GM18909 (cell line): Measurements from ENCODE around the gene TACR1.
A peak's percentile ranks its signal among the peaks of the same experiment; 100 is the strongest.
"Not testable (repeated sequence)": the region's sequence is repeated elsewhere in the genome, so short reads cannot be mapped to it uniquely, and the experiment has no call there.

Experiments
- ATAC-seq: cut with Tn5 transposase; IDR thresholded peaks from one replicate; pipeline ENCODE4 v1.9.1; 2021; ENCODE audit warnings: mild to moderate bottlenecking; ENCODE audit not compliant: unreplicated experiment, poor library complexity

The TACR1 gene

DNA sequence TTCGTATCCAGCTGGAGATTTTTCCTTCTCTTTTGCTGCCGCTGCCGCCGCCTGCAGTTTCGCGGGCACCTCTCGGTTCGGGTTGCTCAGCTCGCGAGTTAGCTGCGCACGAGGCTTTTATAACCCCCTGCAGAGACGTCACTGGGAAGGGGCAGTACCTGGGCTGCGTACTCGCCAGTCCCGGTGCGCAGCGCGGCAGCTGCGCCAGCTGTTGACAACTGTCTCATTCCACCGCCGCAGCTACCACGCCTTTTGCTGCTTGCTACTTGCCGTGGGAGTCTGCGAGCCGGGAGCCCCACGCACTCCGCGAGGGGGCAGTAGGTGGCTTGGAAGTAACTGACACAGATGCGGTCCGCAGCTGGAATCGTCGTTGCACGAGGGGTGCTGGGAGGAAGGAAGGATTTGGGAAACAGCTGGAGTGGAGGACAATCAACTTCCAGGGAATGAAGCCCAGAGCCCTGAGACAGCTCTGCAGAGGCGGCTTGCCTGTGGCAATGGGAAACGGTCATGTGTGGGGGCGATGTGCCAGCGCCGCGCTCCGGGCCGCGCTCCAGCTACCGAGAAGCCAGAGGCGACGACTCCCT lies at the start of gene TACR1:
TSS of gene TACR1 (minus strand) at position 93 of the 584 bp plus-strand sequence. CDS start 586 bp downstream, outside the sequence.
- peak; percentile 83 for ATAC-seq

DNA sequence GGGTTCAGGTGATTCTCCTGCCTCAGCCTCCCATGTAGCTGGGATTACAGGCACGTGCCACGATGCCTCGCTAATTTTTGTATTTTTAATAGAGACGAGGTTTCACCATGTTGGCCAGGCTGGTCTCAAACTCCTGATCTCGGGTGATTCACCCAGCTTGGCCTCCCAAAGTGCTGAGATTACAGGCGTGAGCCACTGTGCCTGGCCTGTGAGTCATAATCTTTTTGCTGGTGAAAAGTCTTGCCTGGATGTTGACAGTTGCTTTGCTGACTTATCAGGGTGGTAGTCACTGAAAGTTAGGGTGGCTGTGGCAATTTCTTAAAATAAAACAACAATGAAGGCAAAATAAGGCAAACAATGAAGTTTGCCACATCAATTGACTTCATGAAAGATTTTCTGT lies 49.3 kb upstream of the TACR1 start:
- ATAC-seq, result not testable (repeated sequence)

GRCh38 chr2:75246441-75247167 lies 47.3 kb upstream of the TACR1 start:
- no peak for ATAC-seq

- ATAC-seq, result no peak
These were observed 43.9 kb upstream of the TACR1 start for GRCh38 chr2:75243219-75243618.

GRCh38 chr2:75241696-75242095 lies 42.4 kb upstream of the TACR1 start:
- ATAC-seq, result no peak

GRCh38 chr2:75238670-75239330 lies 39.5 kb upstream of the TACR1 start:
- no peak for ATAC-seq

- ATAC-seq, result no peak
These were observed 38.0 kb upstream of the TACR1 start for GRCh38 chr2:75237296-75237695.

GRCh38 chr2:75233965-75234364 lies 34.6 kb upstream of the TACR1 start:
- no peak for ATAC-seq

DNA sequence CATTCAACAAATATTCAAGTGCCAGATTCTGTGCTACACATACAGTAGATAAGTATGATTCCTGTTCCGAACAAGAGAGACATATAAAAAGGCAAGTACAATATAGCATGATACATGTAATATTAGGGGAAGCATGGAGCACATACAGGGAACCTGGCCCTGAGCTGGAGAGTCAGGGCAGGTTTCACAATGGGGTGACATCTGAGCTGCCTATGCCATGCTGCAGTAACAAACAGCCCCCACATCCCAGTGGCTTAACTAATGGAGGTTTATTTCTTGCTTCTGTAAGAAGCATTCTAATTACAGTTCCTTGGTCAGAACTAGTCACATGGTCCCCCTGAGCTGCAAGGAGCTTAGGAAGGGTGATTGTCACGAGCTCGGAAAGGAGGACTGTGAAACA lies 27.3 kb upstream of the TACR1 start:
- ATAC-seq, result no peak

GRCh38 chr2:75226099-75226498 lies 26.8 kb upstream of the TACR1 start:
- no peak for ATAC-seq

GRCh38 chr2:75224636-75225094 lies 25.3 kb upstream of the TACR1 start:
- no peak for ATAC-seq

- no peak for ATAC-seq
These were observed 23.2 kb upstream of the TACR1 start for GRCh38 chr2:75222527-75222926.

DNA sequence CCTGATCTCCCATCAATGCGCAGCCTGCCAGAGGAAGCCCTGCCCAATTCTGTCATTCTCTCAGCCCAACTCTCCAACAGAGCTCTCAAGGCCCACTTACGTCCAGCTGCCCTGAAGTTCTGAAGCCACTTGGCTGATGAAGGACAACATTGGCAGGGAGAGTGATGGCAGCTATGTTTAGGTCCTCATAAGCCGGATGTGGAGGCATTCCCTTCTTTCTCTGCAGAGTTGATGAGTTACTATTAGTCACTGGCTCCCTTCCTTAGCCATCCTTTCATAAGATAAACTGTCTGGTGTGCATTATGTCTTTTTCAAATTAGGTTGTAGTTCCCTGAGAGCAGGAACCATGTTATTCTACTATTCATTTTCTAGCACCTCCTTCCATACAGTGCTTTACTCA lies 22.5 kb upstream of the TACR1 start:
- no peak for ATAC-seq

GRCh38 chr2:75219213-75219612 lies 19.9 kb upstream of the TACR1 start:
- not testable (repeated sequence) for ATAC-seq

DNA sequence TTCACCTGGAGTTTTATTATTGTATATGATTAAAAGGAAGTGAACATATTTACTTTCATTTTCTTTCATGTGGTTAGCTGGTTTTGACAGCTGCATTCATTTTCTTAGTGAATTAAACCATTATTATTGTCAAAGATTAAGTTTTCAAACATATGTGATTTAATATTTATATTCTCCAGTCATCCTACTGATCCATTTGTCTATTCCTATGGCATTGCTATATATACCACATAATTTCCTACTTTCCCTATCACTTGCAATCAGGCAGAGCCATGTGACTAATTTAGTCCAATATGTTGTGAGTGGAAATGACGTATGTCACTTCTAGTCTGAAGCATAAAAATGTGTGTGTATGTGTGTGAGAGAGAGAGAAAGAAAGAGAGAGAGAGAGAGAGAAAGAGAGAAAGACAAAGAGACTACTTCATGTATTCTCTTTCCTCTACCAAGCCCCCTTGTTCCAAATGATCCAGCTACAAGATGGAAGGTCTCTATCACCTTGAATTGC lies 12.0 kb upstream of the TACR1 start:
- ATAC-seq, result no peak

- ATAC-seq, result no peak
These were observed 11.1 kb upstream of the TACR1 start for GRCh38 chr2:75210409-75210808.

DNA sequence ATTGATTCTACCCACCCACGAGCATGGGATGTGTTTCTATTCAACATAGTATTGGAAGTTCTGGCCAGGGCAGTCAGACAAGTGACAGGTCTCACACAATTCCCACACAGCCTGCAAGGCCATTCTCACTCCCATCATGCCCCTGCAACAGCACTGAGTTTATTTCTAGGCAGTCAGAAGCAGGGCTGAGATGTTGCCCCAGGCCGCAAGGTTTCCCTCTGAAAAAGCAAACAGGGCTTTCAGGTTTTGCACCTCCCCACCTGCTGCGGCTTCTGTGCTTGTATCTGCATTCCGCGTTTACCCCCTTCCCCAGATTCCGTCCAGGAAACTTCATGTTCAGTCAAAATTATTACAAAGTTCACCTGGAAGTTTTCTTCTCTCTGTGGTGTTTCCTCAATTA lies 9.4 kb upstream of the TACR1 start:
- ATAC-seq, result no peak

- no peak for ATAC-seq
These were observed 5.5 kb upstream of the TACR1 start for GRCh38 chr2:75204833-75205232.

GRCh38 chr2:75202359-75202758 lies 3.0 kb upstream of the TACR1 start:
- ATAC-seq, result no peak

GRCh38 chr2:75200140-75201096 lies 1.1 kb upstream of the TACR1 start:
- ATAC-seq, result no peak
